Measurements from ENCODE around the gene CHKA. TPM values are rescaled to one million over a fixed set of nuclear protein-coding genes. Genes with fewer than 3 reads are reported as not detected.

Gene CHKA
- total RNA-seq, 1 donor from 2014 or later: 8.7 TPM

DNA sequence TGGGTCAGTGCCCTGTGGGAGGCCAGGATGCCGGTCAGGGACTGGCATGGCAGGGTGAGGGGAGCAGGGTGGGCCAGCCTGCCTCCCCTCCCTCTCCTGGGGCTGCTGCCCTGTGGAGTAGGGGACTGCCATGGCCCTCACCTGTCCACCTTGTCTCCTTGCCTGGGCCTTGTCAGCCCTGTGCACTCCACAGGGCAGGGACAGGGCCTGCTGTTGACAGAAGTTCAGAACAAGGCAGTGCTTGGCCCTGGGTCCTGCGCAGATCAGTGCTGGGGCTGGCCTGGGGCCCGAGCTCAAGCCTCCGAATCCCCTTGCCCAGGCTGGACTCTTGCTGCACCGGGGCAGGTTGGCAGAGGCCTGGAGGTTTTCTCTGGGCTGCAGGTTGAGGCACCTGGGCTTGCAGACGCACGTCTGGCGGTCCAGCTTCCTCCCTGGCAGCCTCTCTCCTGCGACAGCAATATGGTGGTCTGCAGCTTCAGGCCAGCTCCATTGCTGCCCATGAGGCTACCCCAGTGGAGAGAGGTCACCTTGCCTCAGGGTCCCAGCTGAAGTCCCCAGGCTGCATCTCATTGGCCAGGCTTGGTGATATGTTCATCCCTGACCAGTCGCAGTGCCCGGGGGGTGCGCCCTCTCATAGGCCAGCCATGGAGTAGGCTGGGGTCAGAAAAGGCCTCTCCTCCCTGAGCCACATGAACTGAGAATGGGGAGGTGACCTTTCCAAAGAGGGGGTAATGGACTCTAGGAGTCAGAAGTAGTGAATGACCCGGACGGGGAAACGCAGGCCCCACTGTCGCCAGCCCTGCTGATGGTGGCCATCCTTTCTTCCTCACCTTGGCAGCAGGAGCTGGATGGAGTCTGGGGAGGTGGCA is 21.5 kb upstream of the CHKA start:
- intact Hi-C loops (cut with micrococcal nuclease): no loop called here
- no peaks in the 10 kb centered on the region for H3K27me3 ChIP-seq (ENCODE audit: low read depth)

DNA sequence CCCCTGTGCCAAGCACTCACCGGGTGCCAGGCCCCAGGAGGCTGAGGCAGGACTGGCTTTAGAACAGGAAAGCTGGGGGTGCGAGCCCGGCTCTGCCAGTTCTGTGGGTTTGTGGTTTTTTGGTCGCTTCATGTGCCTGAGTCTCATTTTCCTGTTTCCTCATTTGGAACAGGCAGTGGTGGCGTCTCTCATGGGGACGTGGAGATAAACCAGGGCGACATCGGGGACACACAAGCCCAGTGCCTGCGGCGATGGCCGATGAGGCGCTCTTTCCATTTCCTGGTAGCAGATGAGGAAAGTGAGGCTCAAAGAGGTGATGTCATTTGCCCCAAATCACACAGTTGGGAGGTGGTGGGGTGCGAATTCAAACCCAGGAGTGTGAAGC is 20.8 kb upstream of the CHKA start:
- no peaks in the 10 kb centered on the region for H3K36me3 ChIP-seq
- no peak overlapping the region for H3K4me3 ChIP-seq
- no peak for DNase-seq
- TF ChIP-seq, protein P1, sequence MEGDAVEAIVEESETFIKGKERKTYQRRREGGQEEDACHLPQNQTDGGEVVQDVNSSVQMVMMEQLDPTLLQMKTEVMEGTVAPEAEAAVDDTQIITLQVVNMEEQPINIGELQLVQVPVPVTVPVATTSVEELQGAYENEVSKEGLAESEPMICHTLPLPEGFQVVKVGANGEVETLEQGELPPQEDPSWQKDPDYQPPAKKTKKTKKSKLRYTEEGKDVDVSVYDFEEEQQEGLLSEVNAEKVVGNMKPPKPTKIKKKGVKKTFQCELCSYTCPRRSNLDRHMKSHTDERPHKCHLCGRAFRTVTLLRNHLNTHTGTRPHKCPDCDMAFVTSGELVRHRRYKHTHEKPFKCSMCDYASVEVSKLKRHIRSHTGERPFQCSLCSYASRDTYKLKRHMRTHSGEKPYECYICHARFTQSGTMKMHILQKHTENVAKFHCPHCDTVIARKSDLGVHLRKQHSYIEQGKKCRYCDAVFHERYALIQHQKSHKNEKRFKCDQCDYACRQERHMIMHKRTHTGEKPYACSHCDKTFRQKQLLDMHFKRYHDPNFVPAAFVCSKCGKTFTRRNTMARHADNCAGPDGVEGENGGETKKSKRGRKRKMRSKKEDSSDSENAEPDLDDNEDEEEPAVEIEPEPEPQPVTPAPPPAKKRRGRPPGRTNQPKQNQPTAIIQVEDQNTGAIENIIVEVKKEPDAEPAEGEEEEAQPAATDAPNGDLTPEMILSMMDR (IDR thresholded peaks at IDR 0.05; ENCODE audit: borderline replicate concordance): no peak
- peaks cover 41% of the 10 kb centered on the region for H3K4me1 ChIP-seq
- H3K27me3 ChIP-seq (ENCODE audit: low read depth): no peaks in the 10 kb centered on the region
- intact Hi-C loops (cut with micrococcal nuclease): no loop called here
- no peaks in the 10 kb centered on the region for H3K9me3 ChIP-seq (replicated peaks)
- H3K27ac ChIP-seq (replicated peaks): no peak overlapping the region

More for the DNA sequence above, 21.5 kb upstream of the CHKA start:
- Histone ChIP-seq H3K36me3 (no peaks in the 10 kb centered on the region), H3K27ac (replicated peaks) (no peak overlapping the region), H3K4me3 (no peak overlapping the region), H3K4me1 (peaks cover 47% of the 10 kb centered on the region), H3K9me3 (replicated peaks) (no peaks in the 10 kb centered on the region)
- no peak for DNase-seq
- TF ChIP-seq, protein P1 (IDR thresholded peaks at IDR 0.05; ENCODE audit: borderline replicate concordance): no peak

DNA sequence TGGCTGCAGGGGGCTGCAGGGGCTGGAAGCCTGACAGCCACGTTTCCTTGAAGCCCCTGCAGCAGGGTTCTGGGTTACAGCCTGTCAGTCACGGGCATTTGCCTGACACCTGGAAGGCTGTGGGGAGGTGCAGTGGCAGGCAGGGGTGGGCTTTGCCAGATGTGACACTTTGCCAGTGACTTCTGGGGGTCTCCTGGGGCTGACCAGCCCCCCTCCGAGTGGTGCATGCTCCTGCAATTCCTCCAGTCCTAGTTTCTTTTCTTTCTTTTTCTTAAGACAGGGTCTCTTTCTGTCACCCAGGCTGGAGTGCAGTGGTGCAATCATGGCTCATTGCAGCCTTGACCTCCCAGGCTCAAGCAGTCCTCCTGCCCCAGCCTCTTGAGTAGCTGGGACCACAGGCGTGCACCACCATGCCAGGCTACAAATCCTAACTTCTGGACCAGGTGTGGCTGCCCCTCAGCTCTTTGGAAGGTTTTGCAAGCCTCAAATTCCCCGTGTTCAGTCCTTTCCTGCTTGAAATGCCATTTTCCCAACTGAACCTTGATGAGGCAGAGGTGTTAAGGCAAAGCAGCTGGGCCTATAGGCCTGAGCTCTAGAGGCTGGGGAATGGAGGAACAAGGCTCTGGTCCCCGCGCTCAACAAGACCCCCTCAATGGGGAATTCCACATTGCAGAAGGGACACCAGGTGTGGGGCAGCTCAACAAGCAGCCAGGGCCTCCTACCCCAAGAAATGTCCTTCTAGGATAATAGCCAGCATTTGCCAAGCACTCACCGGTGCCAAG is 20.2 kb upstream of the CHKA start:
- Histone ChIP-seq H3K36me3 (no peaks in the 10 kb centered on the region), H3K27ac (replicated peaks) (no peak overlapping the region), H3K9me3 (replicated peaks) (no peaks in the 10 kb centered on the region), H3K4me3 (no peak overlapping the region), H3K4me1 (peaks cover 35% of the 10 kb centered on the region), H3K27me3 (ENCODE audit: low read depth) (no peaks in the 10 kb centered on the region)
- TF ChIP-seq, protein P1 (IDR thresholded peaks at IDR 0.05; ENCODE audit: borderline replicate concordance): no peak
- intact Hi-C loops (cut with micrococcal nuclease): no loop called here
- DNase-seq: no peak

DNA sequence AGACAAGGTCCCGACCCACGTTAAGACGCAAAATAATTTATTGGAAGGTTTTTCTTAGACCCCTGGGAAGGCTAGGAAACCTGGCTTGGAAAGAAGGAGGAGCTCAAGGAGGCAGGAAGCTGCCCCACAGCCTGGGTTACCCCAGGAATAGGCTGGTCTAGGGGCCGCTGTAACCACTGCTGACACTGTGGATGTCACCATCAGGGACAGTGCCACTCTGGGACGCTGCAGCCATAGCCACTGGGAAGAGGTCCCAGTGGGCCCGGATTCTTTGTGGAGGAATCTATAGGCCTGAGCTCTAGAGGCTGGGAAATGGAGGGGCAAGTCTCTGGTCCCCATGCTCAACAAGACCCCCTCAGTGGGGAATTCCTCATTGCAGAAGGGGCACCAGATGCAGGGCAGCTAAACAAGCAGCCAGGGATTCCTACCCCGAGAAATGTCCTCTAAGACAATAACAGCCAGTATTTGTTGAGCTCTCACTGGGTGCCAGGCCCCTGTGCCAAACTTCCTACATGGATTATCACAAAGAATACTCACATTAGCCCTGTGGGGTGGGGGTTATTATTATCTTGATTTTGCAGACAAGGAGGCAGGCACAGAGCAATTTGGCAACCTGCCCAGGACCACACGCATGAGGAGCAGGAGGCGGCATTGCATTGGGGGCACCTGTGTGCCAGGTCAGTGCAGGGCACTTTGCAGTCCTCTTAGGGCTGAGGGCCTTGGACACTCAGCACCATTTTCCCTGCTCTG is 19.5 kb upstream of the CHKA start:
- H3K4me3 ChIP-seq: no peak overlapping the region
- DNase-seq: no peak
- intact Hi-C loops (cut with micrococcal nuclease): no loop called here
- no peaks in the 10 kb centered on the region for H3K27me3 ChIP-seq (ENCODE audit: low read depth)
- H3K4me1 ChIP-seq: peaks cover 27% of the 10 kb centered on the region
- TF ChIP-seq, protein P1 (IDR thresholded peaks at IDR 0.05; ENCODE audit: borderline replicate concordance): no peak
- no peak overlapping the region for H3K27ac ChIP-seq (replicated peaks)
- H3K9me3 ChIP-seq (replicated peaks): no peaks in the 10 kb centered on the region
- no peaks in the 10 kb centered on the region for H3K36me3 ChIP-seq

DNA sequence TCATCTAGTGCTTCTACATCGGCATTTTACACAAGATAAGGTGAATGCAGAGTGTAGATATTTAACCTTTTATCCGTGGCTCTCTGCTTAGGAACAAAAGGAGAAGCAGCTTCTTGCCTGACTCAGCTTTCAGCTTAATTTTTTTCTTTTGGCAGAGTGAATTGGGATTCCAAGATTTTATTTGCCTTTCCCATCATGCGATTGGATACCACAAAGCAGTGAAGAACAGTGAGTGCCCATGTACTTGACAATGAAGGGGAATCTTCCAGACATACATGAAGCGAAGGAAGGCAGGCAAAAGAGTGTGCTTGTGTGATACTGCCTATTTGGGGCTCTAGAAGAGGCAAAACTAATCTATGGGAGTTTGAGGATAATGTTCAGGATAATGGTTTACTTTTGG is 17.0 kb upstream of the CHKA start:
- no peak overlapping the region for H3K4me3 ChIP-seq
- intact Hi-C loops (cut with micrococcal nuclease): no loop called here

More for the DNA sequence above, 17.0 kb upstream of the CHKA start:
- Histone ChIP-seq H3K27me3 (ENCODE audit: low read depth) (no peaks in the 10 kb centered on the region), H3K9me3 (replicated peaks) (peaks cover 2% of the 10 kb centered on the region), H3K27ac (replicated peaks) (no peak overlapping the region), H3K4me1 (peaks cover 22% of the 10 kb centered on the region), H3K36me3 (no peaks in the 10 kb centered on the region)
- TF ChIP-seq, protein P1 (IDR thresholded peaks at IDR 0.05; ENCODE audit: borderline replicate concordance): no peak
- DNase-seq: no peak

Data from left ventricle myocardium inferior (tissue), 1 donor.